Bone marrow (tissue), 2 donors: Measurements from ENCODE around the gene CCNG2.

Source experiments
- DNase-seq, 2 donors: peaks; one replicate each; lab custom pipeline; 2025; lab: John Stamatoyannopoulos, UW

The CCNG2 gene

DNA sequence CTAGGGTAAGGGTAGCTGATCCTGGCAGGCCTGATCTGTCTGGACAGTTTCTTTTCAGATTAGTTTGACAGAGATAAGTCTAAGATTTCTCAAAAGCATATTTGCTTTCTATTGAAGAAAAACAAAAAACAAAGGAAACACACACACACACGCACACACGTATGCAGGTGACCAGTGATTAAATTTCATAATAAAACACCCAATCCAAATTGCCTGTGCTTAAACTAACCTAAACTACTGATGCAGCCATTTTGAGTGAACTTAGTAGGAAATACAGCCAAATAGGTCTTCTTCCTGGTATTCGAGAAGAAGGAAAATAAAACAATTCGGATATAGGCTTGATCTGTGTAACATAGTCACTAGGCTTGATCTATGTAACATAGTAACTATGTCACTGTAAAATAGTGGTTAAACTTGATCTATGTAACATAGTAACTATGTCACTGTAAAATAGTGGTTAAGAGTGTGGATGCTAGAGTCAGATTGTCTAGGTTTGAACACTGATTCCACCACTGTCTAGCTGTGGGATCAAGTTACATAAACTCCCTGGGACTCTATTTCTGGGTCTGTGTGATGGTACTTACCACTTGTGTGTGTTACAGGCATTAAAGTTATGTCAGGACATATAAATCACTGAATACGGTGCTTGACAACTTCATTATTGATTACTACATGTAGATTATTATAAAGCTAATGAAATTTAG is 9.8 kb upstream of the CCNG2 start:
- DNase-seq = no peak

GRCh38 chr4:77148078-77148477 is 8.9 kb upstream of the CCNG2 start:
- no peak for DNase-seq

DNA sequence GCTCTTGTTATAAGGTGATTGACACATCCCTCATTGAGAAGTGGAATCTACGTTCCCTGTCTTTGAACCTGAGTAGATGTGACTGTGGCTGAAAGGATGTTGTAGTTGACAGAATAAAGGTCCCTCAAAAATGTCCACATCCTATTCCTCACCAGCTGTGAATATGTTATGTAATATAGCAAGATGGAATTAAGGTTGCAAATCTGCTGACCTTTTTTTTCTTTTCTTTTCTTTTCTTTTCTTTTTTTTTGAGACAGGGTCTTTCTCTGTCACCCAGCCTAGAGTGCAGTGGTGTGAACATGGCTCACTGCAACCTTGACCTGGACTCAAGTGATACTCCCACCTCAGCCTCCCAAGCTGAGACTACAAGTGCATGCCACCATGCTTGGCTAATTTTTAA is 7.2 kb upstream of the CCNG2 start:
- DNase-seq = no peak

- no peak for DNase-seq
Measured at GRCh38 chr4:77151241-77151640, 5.8 kb upstream of the CCNG2 start.

DNA sequence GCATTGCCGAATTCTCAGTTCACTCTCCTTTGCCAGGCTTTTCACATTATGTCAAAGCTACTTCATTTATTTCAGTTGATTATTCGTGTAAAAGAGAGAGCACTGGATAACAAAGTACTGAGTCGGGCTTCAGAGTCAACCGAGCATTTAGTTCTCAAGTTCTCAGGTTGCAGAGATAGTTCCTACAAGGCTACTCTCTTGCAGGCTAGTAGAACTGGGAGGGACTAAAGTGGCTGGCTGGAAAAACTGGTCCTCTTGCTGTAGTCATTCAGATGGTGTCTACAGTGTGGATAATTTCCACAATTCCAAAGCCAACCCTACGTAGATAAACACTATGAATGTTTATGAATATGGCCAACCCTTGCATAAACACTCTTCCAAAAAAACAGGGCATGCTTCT is 4.6 kb upstream of the CCNG2 start:
- DNase-seq = no peak

- DNase-seq = peak in 1 of 2 donors; percentile 7
Measured at GRCh38 chr4:77153006-77153405, 4.0 kb upstream of the CCNG2 start.

DNA sequence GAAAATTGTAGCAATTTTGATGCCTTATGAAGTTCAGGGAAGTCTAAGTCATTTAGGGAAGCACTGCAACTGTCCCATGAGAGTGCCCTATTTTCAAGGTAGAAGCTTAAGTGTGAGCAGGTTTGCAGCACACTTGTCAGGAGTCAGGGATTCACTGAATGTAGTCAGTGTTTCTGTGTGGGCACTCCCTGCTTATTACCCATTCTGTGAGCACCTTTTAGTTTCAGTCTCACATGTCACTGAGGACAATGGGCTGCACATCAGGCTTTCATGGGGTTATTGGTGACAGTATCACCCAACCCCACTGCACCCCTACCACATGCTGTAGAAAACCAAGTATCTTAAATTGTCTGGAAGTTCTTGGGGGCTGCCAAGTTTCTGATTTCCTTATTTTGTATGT is 2.9 kb upstream of the CCNG2 start:
- DNase-seq = no peak

GRCh38 chr4:77154761-77155499 is 2.1 kb upstream of the CCNG2 start:
- no peak for DNase-seq

DNA sequence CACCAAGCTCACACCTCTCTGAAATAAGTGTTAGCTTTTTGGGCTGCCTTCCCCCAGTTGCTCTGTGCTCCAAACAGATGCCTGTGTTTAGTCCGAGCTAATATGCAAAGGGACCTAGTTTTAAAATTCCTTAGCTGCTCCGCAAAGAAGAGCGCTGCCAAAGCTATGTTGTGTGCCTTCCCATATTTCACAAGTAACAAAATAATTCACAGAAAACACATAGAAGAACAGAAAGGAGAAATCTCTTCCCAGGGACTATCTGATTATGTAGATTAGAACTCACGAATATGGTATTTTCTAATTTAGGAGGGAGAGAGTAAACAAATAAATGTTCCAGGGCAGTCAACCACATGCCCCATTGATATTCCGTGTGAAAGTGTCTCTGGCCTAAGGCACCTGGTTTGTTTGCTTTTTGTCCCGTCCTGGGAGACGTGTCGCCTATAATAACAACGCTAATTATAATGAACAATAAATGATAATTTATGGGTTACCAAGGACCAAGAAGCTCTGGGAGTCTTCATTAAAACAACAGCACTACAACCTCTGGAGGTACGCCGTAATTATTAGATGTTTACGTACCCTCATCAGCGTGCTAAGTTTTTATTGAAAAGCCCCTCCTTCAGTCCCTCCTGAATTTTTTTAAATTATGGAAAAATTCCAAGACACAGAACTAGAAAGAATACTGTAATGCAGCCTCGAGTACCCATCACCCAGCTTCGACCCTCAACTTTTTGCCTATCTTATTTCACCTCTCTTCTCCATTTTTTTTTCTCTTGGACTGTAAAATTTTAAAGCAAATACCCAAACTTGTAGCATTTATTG is 1.2 kb upstream of the CCNG2 start:
- no peak for DNase-seq

- peak in 1 of 2 donors; percentile 97 for DNase-seq
Measured at GRCh38 chr4:77156533-77156911, 485 bp upstream of the CCNG2 start.

DNA sequence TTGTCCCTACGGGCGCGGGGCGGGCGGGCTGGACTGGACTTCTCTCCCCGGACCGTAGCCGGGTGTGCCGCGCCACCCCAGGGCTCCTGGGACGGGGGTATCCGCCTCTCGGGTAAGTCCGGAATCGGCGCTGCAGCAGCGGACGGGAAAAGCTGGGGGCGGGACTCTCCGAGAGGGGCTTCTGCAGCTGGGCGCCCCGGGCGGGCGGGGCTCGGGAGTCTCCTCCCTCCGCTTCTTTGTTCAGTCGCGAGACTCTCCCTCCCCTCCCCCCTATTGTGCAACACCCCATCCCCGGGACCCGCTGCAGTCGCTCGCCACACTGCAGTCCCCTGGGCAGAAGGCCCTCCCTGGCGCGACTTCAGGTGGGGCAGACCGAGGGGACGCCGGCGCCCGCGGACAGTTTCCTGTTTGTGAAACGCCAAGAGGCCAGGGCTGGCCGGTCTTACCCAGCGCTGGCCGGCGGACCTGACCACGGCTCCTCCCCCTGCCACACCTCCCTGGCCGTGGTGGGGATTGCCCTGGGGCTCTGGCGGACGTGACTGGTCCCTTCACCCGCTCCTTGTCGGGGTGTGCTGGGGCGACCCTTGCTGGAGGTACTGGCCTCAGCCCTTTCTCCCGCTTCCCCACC is 966 bp downstream of the CCNG2 start:
- peak; percentile 67 to 98 for DNase-seq

DNA sequence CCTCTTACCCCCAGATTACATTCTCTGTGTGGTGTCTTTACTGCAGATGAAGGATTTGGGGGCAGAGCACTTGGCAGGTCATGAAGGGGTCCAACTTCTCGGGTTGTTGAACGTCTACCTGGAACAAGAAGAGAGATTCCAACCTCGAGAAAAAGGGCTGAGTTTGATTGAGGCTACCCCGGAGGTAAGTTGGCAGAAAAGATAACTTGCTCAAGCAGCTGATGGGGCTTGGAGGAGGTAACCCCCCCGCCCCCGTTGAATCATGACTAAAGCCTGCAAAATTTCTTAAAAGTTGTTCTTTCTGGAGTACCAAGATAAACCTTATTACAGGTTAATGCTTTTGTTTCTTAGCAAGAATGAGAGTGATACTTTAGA is 1.5 kb downstream of the CCNG2 start:
- DNase-seq = no peak

GRCh38 chr4:77159806-77160205 is 2.8 kb downstream of the CCNG2 start:
- DNase-seq = no peak

- no peak for DNase-seq
Measured at GRCh38 chr4:77163641-77164040, 6.6 kb downstream of the CCNG2 start.

GRCh38 chr4:77167173-77167572 is 10.2 kb downstream of the CCNG2 start:
- DNase-seq = no peak

- no peak for DNase-seq
Measured at GRCh38 chr4:77167866-77168265, 10.9 kb downstream of the CCNG2 start.

DNA sequence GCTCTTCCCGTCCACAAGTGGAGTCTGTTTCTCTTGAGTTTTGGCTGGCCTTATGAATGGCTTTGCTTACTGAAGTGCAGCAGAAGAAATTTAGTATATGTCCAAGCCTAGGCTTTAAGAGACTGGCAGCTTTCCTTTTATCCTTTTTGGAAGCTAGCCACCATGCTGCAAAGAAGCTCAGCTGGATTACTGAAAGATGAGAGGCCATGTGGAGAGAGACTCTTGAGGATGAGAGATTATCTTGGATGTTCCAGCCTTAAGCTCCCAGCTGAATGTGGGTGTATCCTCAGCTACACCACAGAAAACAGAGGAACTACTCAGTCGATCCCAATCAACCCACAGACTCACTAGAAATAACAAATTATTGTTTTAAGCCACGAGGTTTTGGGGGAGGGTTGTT is 12.5 kb downstream of the CCNG2 start:
- DNase-seq = no peak

DNA sequence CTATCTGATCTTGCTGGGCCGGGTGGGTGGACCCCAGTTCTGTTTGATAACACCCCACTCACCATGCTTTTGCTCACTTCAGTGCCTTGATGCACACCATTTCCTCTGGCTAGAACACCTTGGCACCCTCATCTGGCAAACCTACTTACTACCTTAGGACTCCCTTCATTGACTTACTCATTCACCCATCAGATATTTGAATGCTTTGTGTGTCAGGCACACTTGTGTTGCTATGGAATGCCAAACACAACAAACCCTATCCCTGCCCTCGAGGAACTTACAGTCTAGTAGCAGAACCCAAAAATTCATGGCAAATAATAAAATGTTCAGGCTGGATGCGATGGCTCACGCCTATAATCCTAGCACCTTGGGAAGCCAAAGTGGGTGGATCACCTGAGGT is 13.9 kb downstream of the CCNG2 start:
- DNase-seq = no peak

GRCh38 chr4:77172336-77172735 is 15.3 kb downstream of the CCNG2 start:
- no peak for DNase-seq

GRCh38 chr4:77174426-77174825 is 17.4 kb downstream of the CCNG2 start:
- no peak for DNase-seq

DNA sequence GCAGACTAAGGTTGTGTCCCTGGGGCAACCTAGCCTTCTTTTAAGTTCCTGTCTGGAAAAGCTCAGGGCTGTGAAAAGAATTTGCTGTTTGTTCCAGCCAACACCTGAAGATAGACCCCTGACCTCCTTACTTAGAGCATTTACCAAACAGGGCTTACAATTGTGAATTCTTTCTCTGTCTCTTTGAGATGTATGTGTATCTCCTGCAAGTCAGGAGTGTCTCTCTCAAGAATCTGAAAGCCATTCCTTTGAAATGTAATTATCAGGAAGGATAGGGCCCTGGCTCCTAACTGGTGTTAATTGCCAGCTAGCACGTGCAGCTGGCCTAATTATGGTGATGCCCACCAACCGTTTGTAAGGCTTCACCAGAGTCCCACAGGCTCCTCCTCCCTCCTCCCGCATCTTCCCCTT is 18.2 kb downstream of the CCNG2 start:
- DNase-seq = no peak

- no peak for DNase-seq
Measured at GRCh38 chr4:77176640-77177039, 19.6 kb downstream of the CCNG2 start.

DNA sequence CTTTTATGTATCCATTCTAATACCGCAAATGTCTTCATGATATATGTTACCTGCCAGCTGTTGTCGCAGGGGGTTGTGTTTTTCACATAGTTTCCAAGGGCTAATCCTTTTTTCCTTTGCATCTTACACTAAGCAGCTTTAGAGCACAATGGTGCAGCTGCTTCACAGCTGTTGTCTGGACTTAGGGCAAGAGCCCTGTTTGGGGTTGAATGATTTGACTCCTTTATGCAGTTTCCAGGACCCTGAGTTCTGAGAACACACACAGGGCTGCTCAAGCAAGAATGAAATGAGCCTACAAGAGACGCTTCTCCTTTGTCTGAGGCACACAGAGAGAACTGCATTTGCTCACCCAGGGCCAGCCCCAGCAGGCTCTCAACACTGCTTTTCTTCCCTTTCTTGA is 20.2 kb downstream of the CCNG2 start:
- no peak for DNase-seq
